Activated CD8-positive, alpha-beta memory T cell treated with anti-CD3 and anti-CD28 coated beads, Interleukin-2, amount 50 U/mL, for 24 hours (primary cell): ENCODE results near the gene MGAT4A.

Experiments used
- DNase-seq: peaks from one replicate; pipeline ENCODE4 v3.0.0-alpha.2; 2020; ENCODE audit errors: extremely low read depth

Gene MGAT4A

GRCh38 chr2:98572676-98573075 is 158.3 kb downstream of the MGAT4A start:
- no peak for DNase-seq

- no peak for DNase-seq
Observed at GRCh38 chr2:98572211-98572610, 158.7 kb downstream of the MGAT4A start.

DNA sequence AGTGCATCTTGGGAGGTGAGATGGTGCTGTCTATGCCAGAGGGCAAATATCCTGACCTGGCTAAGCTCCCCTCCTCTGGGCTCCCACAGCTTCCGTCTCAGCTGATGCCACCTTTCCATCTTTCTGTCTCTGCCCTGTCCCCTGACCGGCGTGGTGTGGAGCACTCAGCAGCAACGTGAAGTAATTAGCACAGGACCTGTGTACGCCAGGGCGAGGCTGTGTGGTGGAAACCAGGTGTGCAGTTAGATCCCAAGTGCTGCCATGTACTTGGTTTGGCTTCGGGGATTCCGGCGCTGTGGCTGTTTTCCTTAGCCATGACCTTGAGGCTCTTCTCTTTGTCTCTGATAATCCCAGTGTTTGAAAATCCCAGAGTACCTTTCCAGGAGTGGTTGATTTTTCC is 159.1 kb downstream of the MGAT4A start:
- DNase-seq, result no peak

DNA sequence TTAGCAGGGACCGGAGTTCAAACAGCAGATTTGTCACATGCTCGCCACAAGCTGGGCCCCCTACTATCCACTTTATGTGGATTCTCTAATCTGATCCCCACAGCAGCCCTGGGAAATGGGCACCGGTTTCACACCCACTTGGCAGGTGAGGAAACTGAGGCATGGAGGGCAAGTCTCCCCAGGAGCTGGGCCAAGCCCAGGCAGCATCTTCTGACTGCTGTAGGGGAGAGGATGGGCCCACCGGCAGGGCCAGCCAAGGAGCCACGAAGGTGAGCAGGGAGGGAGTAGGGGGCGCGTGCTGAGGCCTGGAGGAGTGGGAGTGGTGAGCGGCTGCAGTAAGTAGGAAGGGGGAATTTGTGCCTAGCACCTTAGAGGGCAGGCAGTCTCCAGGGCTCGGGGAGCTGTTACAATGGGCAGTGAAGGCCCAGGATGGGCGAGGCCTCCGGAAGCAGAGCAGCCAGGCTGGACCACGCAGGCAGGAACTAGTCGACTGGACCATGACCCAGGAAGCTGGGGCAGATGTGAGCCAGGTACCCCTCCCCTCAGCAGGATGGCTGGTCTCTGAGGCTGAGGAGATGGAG is 159.7 kb downstream of the MGAT4A start:
- no peak for DNase-seq

GRCh38 chr2:98570356-98570755 is 160.6 kb downstream of the MGAT4A start:
- DNase-seq, result no peak

GRCh38 chr2:98569915-98570314 is 161.0 kb downstream of the MGAT4A start:
- DNase-seq, result no peak

- peak; percentile 14 for DNase-seq
Observed at GRCh38 chr2:98569197-98569793, 161.6 kb downstream of the MGAT4A start.
